Measurements from ENCODE around the gene PAIP1.
"Not testable (repeated sequence)": the region's sequence is repeated elsewhere in the genome, so short reads cannot be mapped to it uniquely, and the experiment has no call there.

Gene PAIP1

DNA sequence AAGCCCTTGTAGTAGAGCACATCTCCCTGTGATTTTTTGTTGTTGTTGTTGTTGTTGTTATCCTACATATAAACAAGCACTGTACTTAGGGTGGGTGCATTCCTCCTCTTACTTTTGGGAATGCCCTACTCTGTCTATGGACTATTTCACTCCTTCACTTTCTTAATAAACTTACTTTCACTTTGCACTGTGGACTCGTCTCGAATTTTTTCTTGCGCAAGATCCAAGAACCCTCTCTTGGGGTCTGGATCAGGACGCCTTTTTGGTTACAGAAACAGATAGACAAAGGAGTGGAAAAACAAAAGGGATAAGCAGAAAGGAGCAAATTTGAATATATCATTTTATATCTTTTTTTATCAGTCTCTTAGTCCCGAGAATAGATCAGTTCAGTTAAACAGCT is 14.4 kb upstream of the PAIP1 start:
- DNase-seq (ENCODE audit: low read depth in 2 of 2): no peak

GRCh38 chr5:43570450-43571158 is 13.7 kb upstream of the PAIP1 start:
- DNase-seq (ENCODE audit: low read depth in 2 of 2): no peak

GRCh38 chr5:43569236-43569746 is 12.4 kb upstream of the PAIP1 start:
- DNase-seq (ENCODE audit: low read depth in 2 of 2): no peak

- no peak for DNase-seq (ENCODE audit: low read depth in 2 of 2)
Measured at GRCh38 chr5:43567967-43568366, 11.1 kb upstream of the PAIP1 start.

DNA sequence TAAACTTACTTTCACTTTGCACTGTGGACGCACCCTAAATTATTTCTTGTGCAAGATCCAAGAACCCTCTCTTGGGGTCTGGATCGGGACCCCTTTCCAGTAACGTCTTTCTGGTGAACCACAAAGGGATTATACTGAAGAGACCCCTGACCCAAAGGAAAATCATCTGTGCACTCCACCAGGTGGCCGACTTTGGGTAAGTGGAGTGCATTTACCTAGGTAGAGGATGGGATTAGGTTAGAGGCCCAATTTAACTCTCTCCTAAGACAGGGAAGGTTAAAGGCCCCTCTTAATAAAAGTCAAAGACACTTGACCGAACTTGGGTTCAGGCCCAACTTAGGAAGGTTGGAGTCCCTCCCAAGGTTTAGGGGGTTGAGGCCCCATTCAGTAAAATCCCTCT is 8.2 kb upstream of the PAIP1 start:
- DNase-seq (ENCODE audit: low read depth in 2 of 2): no peak

GRCh38 chr5:43564289-43564850 is 7.5 kb upstream of the PAIP1 start:
- DNase-seq (ENCODE audit: low read depth in 2 of 2): no peak

GRCh38 chr5:43563321-43563720 is 6.4 kb upstream of the PAIP1 start:
- DNase-seq (ENCODE audit: low read depth in 2 of 2): no peak

DNA sequence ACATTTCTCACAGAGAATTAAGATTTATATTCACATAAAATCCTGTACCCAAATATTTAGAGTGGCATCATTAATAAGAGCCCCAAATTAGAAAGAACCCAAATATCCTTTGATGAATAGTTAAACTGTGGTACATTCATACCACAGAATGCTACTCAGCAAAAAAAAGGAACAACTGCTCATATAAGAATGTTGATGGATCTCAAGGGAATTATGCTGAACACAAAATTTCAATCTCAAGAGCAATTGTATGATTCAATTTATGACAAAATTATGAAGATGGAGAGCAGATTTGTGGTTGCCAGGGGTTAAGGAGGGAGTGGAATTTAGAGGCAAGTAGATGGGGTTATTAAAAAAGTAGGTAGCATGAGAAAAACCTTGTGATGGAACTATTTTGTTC is 4.5 kb upstream of the PAIP1 start:
- DNase-seq (ENCODE audit: low read depth in 2 of 2): no peak

- DNase-seq (ENCODE audit: low read depth in 2 of 2): no peak
Measured at GRCh38 chr5:43560128-43560527, 3.3 kb upstream of the PAIP1 start.

- DNase-seq (ENCODE audit: low read depth in 2 of 2): peak in 1 of 2 donors; percentile 78
Measured at GRCh38 chr5:43556607-43556856, 345 bp downstream of the PAIP1 start.

DNA sequence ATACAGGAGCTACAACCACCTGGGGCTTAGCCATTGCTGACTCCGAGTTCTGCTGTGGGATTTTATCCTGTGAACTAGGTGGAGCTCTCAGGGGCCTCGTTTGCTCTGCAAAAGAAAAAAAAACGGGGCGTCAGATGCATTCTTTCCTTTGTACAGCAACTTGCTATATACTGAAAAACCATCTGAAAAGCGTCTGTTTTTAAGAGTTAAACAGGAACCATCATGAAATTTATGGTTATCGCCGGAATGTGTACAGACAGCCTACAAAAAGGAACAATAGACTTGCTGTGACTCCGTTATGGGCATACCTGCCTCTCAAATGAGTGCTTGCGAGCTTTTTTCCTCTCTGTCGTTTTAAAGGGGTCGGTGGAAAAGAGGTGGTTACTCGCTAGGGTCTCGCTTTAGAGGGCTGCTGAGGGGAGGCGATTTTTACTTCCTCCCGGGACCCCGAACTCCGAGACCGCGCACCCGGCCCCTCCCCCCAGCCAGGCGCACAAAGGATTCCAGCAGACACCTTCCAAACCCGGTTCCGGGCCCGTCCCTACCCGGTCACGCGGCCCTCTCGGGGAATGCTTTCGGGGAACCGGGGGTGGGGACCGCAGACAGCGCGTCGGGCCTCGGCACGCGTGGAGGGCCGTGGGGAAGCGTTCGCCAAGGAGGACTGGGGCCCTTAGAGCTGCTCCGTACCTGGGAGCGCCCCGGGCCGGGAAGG is 826 bp downstream of the PAIP1 start:
- peak; percentile 12 to 15 for DNase-seq (ENCODE audit: low read depth in 2 of 2)

- no peak for DNase-seq (ENCODE audit: low read depth in 2 of 2)
Measured at GRCh38 chr5:43554497-43554896, 2.4 kb downstream of the PAIP1 start.

GRCh38 chr5:43553381-43553780 is 3.5 kb downstream of the PAIP1 start:
- DNase-seq (ENCODE audit: low read depth in 2 of 2): no peak

GRCh38 chr5:43551731-43552130 is 5.1 kb downstream of the PAIP1 start:
- DNase-seq (ENCODE audit: low read depth in 2 of 2): no peak

DNA sequence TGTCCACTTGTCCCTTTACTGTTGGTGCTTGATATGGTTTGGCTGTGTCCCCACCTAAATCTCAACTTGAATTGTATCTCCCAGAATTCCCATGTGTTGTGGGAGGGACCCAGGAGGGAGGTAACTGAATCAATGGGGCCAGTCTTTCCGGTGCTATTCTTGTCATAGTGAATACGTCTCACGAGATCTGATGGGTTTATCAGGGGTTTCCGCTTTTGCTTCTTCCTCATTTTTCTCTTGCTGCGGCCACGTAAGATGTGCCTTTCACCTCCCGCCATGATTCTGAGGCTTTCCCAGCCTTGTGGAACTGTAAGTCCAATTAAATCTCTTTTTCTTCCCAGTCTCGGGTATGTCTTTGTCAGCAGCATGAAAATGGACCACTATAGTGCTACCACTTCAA is 7.6 kb downstream of the PAIP1 start:
- DNase-seq (ENCODE audit: low read depth in 2 of 2): not testable (repeated sequence)

DNA sequence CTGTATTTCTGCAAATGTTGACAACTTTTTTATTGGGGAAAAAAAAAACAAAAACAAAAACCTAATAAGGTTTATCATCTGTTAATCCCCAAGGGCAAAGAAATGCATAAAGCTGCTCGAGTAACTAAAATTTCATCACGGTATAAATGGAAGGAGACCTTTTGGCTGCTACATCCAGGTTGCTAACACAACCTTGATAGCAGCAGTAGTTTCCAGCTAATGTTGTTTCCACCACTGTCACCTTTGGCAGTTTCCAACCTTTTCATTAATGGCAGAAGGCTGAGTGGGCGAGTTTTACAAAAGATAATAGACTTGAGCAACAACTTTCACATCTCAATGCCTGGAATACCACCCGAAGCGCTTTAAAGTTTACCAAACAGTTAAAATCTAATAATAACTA is 8.5 kb downstream of the PAIP1 start:
- no peak for DNase-seq (ENCODE audit: low read depth in 2 of 2)

DNA sequence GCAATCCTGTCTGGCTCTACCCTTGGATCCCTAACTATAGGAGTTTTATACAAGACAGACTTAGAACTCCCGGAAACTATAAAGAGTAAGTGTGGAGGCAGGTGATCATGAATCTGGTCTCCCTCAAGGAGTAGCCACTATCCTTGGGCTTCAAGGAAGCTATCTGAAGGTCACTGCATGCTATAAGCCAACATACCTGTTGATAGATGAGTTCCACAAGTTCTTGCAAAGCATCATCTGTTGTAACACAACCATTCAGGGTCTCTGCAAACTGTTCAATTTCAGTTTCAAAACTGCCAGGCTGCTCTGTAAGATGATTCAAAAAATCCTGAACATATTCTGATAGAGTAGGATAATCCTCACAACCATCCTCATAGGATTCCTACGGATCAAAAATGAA is 9.3 kb downstream of the PAIP1 start:
- no peak for DNase-seq (ENCODE audit: low read depth in 2 of 2)

GRCh38 chr5:43543434-43543833 is 13.4 kb downstream of the PAIP1 start:
- DNase-seq (ENCODE audit: low read depth in 2 of 2): no peak

DNA sequence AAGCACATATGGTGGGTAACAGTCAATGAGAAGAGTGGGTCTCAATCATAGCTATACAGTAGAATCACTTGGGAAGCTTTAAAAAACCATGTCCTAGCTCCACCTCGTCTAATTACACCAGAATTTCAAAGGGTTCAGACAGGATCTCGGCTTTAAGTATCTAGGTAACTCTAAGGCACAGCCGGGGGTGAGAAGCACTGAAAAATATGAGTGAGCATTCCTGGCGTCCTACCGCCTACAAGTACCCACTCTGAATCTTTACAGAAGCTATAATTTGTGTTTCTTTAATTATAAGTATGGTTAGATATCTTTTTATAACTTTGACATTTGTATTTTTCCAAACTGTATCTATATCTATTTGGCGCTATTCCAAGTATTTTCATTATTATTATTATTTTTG is 16.1 kb downstream of the PAIP1 start:
- DNase-seq (ENCODE audit: low read depth in 2 of 2): no peak

DNA sequence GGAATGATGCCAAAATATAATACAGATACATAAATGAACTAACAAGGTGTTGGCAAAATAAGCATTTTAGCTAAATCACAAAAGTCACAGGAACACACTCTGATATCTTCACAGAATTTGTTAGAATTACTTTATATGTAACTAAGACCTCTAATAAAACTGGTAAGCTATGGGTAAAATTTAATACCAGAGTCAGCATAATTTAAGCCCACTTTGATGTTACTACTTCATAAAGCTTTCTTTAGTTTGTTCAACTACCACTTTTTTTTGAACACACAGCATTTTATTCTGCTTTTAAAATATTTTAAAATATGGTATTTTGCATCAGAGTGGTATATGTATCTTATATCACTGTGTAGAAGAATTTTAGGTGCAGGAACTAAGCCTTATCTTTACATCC is 19.9 kb downstream of the PAIP1 start:
- no peak for DNase-seq (ENCODE audit: low read depth in 2 of 2)

DNA sequence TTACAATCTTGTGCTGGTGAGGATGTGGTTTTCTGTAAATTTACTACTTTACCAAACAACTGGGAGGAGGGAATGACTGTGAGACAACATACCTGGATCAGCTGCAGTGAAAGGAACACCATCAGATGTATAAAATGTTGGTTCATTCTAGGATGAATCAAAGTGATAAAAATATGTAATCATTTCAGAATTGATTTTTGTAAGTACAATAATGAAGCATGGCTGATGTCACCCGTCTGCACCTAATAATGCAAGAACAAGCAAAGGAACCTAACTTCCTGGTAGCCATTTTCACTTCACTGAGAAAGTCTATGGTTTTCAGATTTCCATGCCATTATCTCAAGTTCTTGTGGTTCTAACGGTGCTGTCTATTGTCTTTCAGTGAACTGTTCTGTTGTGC is 23.2 kb downstream of the PAIP1 start:
- no peak for DNase-seq (ENCODE audit: low read depth in 2 of 2)

DNA sequence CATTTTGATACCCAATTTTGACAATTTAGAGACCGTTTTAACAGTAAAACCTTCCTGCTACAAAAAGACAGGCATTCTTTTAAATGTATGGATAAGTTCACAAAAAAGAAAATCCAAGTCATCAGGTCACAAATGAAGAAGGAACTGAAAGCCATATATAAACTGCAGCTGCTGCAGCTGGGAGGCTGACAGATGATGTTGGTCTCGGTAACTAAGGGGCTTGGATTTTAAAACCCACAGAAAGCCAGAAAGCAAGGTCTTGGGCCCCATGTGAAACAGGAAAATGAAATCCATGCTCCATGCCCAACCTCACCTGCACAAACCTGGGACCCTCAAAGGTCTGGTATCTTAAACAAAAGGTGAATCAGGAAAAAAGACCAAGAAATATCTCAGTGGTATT is 26.2 kb downstream of the PAIP1 start:
- DNase-seq (ENCODE audit: low read depth in 2 of 2): no peak

DNA sequence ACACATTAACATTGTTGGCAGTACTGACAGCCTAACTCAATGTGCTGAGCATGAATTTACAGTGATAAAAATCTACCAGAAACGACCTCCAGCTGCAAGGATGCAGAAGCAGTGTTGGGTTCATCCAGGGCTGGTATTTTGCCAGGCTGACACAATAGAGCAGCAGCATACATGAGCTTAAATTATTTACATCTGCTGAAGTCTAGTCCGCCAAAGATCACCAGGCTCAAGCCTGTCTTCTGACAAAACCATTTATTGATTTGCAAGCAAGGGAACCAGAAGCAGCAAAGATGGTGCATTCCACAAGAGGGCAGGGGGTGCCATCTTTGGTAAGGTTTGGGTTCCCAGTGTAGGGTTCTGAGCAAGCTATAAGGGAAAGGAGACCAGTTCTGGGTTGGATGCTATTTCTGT is 33.2 kb downstream of the PAIP1 start:
- DNase-seq (ENCODE audit: low read depth in 2 of 2): no peak

Data from stimulated activated CD8-positive, alpha-beta memory T cell treated with anti-CD3 and anti-CD28 coated beads, Interleukin-15, amount 100 ng/mL, for 48 hours (primary cell).